Ammon's horn (tissue), 1 donor: Measurements from ENCODE around the gene RACK1.

Experiments
- DNase-seq: peaks from one replicate; pipeline ENCODE4 v3.0.0-alpha.2; 2016; ENCODE audit warnings: low spot score

Gene RACK1

DNA sequence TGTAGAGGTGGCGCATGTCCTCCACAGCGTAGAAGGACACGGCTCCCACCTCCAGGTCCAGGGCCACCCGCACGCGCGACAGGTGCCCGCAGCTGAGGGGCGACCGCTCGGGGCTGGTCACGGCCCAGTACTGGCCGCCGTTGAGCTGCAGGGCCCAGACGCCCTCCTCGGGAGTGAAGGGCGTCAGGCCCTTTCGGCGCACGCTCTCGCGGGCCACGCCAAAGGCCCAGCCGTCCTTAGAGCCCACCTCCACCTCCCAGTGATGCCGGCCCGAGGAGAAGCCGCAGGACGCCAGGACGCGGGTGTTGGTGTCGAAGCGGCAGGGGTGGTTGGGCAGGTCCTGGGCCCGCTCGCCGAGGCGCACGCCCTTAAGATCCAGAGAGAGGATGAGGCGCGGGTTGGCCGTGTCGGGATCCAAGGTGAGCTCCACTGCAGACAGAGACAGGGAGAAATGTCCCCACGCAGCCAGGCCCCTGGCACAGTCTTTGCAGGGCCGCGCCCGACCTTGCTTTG, 48.4 kb downstream of the RACK1 start:
- no peak for DNase-seq

- no peak for DNase-seq
Measured at GRCh38 chr5:181194489-181195248, 49.0 kb downstream of the RACK1 start.

- DNase-seq = no peak
Measured at GRCh38 chr5:181193656-181194055, 50.0 kb downstream of the RACK1 start.

DNA sequence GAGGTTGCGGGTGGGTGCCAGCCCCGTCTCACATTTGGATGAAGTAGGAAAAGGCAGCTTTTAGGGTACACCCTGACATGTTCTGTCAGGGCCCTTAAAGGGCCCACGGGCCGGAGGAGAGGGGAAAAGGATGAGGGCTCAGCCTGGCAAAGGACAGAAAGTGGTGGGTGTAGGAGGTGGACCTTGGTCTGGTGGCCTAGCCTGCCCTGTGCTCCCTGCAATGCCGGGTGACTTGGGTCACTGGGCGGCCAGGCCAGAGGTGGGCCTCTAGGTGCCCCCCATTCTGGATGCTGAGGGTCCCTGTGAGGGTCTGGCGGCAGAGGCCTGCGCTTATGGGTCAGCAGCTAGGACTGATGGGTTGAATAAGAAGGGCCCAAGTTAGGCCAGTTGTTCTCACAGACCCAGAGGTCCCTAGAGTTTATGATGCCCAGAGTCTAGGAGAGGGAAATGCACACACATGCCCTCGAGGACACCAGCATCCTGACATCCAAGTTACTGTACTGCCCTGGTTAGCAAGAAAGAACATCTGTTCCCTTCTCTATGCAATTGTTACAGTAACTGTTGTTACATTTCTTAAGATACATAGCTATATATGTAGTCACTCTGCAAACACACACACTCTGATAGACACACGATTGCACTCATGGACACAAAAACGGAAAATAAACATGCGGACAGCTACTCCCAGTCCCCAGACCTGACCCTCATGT, 51.2 kb downstream of the RACK1 start:
- DNase-seq = no peak

- DNase-seq = peak; percentile 96
Measured at GRCh38 chr5:181191526-181192336, 52.0 kb downstream of the RACK1 start.

GRCh38 chr5:181190711-181191525, 52.8 kb downstream of the RACK1 start:
- peak; percentile 59 for DNase-seq

- DNase-seq = no peak
Measured at GRCh38 chr5:181189962-181190710, 53.6 kb downstream of the RACK1 start.

DNA sequence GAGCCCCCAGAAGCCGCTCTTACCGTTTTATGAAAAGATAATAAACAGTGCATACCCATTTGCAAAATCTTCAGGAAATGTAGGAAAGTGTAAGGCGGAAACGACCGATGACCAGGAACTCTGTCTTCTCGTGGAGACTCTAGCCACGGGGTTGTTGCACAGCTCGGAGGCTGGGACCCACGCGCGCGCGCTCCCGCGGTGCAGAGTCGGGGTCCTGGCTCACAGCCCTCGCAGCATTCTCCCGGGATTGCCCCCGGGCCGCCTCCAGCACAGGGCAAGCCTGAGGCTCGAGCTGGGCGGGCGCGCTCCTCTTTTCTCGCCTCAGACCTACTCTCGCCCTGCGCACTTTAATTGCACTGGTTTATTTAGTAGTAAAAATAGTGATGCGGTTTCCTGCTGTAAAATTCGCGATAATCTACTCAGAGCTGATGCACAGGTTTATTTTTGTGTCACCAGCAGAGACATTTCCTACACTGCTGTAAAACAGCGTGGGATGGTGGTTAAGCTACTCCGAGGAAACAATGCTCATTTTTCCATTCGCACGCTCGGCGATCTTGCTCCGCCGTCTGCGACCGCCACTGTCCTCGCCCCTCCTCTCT, 54.2 kb downstream of the RACK1 start:
- DNase-seq = no peak

- DNase-seq = peak; percentile 83
Measured at GRCh38 chr5:181188700-181189362, 54.9 kb downstream of the RACK1 start.

- peak; percentile 72 for DNase-seq
Measured at GRCh38 chr5:181187500-181188213, 56.0 kb downstream of the RACK1 start.

DNA sequence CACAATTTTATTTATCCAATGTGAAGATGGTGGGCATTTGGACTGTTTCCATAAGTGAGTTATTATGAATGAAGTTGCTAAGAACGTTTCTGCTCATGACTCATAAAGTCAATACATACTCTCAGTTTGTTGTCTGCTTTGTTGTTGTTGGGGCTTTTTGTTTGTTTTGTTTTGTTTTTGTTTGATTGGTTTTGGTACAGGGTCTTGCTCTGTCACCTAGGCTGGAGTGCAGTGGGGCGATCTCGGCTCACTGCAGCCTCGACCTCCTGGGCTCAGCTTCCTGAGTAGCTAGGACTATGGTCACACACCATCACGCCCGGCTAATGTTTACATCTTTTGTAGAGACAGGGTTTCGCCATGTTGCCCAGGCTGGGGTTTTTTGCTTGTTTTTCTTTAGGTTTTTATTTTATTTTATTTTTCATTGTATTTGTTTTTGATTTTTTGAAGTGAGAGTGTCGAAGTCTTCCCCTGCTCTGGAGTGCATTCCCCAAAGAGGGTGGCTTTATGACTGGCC, 56.7 kb downstream of the RACK1 start:
- DNase-seq = no peak
